Renal cortical epithelial cell (primary cell): ENCODE measurements around the gene CCDC88B. TPM values are rescaled to one million over a fixed set of nuclear protein-coding genes. Genes with fewer than 3 reads are reported as not detected.

Source experiments
- total RNA-seq: library from RNA; depleted of rRNA; stranded (reverse); fragments of >200 nt; gene quantifications from 2 replicates; pipeline ENCODE4 v1.2.3, GENCODE V29; 2014

Gene CCDC88B
- total RNA-seq, 1 donor from 2014 or later = 0.55 TPM

Other genes starting within 250 kb of the CCDC88B start
- gene MACROD1, start 174.1 kb upstream of the CCDC88B start, total RNA-seq = 9.3 and 18.4 TPM in 2 replicates
- gene STIP1, start 154.0 kb upstream of the CCDC88B start, total RNA-seq = 174 and 201 TPM in 2 replicates
- 0.17 TPM in 1 of 2 replicates, not detected in the other for gene FERMT3, start 133.5 kb upstream of the CCDC88B start, total RNA-seq
- 37.0 and 68.8 TPM in 2 replicates for gene TRPT1, start 114.0 kb upstream of the CCDC88B start, total RNA-seq
- gene NUDT22, start 113.9 kb upstream of the CCDC88B start, total RNA-seq = 39.2 and 107 TPM in 2 replicates
- gene DNAJC4, start 109.7 kb upstream of the CCDC88B start, total RNA-seq = 2.6 and 9.2 TPM in 2 replicates
- 6.1 and 14.7 TPM in 2 replicates for gene VEGFB, start 105.6 kb upstream of the CCDC88B start, total RNA-seq
- 57.5 and 64.3 TPM in 2 replicates for gene FKBP2, start 99.1 kb upstream of the CCDC88B start, total RNA-seq
- gene PPP1R14B, start 93.3 kb upstream of the CCDC88B start, total RNA-seq = 131 and 369 TPM in 2 replicates
- gene PLCB3, start 88.7 kb upstream of the CCDC88B start, total RNA-seq = 29.7 and 44.3 TPM in 2 replicates
- gene BAD, start 55.5 kb upstream of the CCDC88B start, total RNA-seq = 66.7 and 93.4 TPM in 2 replicates
- gene GPR137, start 54.4 kb upstream of the CCDC88B start, total RNA-seq = 9.9 and 18.9 TPM in 2 replicates
- gene KCNK4, start 48.9 kb upstream of the CCDC88B start, total RNA-seq = not detected in 2 replicates
- gene CATSPERZ, start 39.8 kb upstream of the CCDC88B start, total RNA-seq = not detected in 2 replicates
- 54.0 and 72.4 TPM in 2 replicates for gene ESRRA, start 34.7 kb upstream of the CCDC88B start, total RNA-seq
- 96.8 and 278 TPM in 2 replicates for gene TRMT112, start 22.6 kb upstream of the CCDC88B start, total RNA-seq
- 209 and 400 TPM in 2 replicates for gene PRDX5, start 22.1 kb upstream of the CCDC88B start, total RNA-seq
- gene RPS6KA4, start 19.0 kb downstream of the CCDC88B start, total RNA-seq = 46.0 and 49.3 TPM in 2 replicates
- not detected in 2 replicates for gene SLC22A11, start 215.7 kb downstream of the CCDC88B start, total RNA-seq